Measurements from ENCODE around the gene APOM.

DNA sequence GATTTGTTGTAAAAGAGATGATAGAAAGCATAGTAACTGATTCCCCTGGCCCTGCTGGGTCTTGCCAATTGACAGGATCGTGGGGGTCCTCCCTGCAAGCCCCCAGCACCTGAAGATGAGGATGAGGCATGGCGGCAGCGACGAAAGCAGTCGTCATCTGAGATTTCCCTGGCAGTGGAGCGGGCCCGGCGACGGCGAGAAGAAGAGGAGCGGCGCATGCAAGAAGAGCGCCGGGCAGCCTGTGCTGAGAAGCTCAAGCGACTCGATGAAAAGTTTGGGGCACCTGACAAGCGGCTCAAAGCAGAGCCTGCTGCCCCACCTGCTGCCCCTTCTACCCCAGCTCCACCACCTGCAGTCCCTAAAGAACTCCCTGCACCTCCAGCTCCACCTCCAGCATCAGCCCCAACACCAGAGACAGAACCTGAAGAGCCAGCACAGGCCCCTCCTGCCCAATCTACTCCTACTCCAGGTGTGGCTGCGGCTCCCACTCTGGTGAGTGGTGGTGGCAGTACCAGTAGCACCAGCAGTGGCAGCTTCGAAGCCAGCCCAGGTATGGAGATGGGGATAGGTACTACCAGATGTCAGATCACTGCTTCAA lies 27.9 kb upstream of the APOM start:
- TF ChIP-seq, protein P1, sequence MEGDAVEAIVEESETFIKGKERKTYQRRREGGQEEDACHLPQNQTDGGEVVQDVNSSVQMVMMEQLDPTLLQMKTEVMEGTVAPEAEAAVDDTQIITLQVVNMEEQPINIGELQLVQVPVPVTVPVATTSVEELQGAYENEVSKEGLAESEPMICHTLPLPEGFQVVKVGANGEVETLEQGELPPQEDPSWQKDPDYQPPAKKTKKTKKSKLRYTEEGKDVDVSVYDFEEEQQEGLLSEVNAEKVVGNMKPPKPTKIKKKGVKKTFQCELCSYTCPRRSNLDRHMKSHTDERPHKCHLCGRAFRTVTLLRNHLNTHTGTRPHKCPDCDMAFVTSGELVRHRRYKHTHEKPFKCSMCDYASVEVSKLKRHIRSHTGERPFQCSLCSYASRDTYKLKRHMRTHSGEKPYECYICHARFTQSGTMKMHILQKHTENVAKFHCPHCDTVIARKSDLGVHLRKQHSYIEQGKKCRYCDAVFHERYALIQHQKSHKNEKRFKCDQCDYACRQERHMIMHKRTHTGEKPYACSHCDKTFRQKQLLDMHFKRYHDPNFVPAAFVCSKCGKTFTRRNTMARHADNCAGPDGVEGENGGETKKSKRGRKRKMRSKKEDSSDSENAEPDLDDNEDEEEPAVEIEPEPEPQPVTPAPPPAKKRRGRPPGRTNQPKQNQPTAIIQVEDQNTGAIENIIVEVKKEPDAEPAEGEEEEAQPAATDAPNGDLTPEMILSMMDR (IDR thresholded peaks at IDR 0.05; ENCODE audit: low read depth, low read length, missing input control), result no peak
- no peak for TF ChIP-seq TAF1 (conservative IDR thresholded peaks at IDR 0.05)

All from liver (tissue), 3 donors.